GM11168 (cell line): ENCODE results near the gene FAM117A.
"Not testable (repeated sequence)": the region's sequence is repeated elsewhere in the genome, so short reads cannot be mapped to it uniquely, and the experiment has no call there.

Experiments used
- in situ Hi-C: fragments of 300-500 bp; cut with MboI; formaldehyde crosslinking; loops from one replicate; pipeline ENCODE4 v1.12.0; 2022; ENCODE audit warnings: low sequenced_read_pairs; ENCODE audit not compliant: unreplicated experiment

The FAM117A gene

DNA sequence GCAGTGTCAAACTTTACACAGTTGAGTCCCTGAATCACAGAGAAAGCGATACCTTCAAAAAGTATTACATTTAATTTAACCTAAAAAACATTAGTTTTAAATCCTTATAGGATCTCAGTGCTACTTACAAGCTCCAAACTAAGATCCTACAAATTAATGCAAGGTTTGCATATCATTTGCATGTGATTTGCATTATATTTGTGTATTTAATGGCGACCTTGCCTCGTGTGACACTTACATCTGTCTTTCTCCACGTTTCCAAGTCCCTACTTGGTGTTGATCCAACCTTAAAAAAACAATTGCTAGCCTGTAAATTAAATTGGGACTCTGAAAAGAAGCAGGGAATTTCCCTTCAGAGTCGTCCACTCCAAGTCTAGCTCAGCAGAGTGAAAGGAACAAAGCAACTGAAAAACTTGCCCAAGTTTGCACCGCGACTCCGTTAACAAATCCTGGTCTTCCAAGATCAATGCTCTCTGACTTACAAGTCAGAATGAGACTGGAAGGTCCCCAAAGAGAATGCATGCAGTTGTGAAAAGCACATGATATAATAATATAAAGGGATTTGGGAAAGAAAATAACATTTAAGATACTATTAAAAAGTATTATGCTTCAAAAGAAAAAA lies 739 bp upstream of the FAM117A start:
- in situ Hi-C loops: no loop called here

DNA sequence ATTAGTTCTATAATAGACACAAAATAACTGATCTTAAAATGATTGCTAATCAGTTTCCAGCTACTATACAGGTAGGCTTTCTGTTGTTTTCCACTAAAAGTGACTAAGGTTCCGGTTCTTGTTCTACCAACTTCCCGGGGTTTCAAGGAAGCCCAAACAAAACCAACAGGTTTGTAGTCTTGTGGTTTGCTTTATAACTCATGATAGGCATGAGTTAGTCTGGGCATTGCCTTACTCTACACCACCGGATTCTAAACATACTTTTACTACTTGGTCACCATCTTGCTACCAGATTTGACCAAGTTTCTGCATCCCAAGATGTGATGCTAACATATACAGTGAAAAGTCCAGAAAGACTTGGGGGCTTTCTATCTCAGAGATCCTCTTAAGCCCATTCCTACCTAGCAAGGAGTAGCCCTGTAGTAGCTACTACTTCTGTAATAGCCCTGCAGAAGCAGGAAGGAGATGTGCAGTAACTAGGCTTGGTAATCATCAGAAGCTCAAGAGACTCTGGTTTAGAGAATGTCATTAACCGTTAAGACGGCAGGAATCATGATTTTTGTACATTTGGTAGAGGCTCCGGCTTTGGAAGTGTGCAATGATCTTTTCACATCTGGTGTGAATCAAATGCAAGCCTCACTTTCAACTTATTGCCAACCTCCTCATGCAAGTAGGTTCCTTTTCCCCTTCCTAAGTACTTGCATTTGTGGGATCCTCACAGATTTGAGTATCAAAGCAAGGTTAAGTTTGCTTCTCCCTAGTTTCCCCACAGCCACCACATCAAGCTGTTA lies 1.6 kb downstream of the FAM117A start:
- in situ Hi-C loops: no loop called here

DNA sequence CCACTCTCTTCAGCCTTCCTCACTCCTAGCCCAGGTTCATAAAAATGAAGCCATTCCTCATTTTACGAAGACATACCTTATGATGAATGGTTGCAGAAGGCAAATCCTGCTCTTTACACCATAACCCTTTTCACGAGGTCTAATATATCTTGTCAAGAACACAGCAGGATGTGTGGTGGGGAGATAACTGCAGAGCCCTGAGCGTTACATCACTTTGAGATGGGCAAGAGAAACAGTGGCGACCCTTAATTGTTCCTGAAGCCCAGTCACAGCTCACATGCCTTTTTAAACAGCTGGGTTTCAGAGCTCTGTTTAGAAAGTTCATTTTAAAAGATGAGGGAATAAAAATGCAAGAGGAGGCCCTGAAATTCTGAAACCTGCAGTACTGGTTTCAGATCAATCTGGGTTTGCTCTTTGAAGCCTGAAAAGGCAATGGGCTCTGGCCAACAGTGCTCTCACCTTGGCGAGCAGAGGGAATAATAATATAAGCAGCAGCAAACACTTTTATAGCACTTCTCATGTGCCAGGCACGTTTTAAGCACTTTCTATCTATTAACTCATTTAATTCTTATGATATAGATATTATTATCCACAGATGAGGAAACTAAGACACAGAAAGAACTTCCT lies 2.9 kb downstream of the FAM117A start:
- in situ Hi-C loops: no loop called here

DNA sequence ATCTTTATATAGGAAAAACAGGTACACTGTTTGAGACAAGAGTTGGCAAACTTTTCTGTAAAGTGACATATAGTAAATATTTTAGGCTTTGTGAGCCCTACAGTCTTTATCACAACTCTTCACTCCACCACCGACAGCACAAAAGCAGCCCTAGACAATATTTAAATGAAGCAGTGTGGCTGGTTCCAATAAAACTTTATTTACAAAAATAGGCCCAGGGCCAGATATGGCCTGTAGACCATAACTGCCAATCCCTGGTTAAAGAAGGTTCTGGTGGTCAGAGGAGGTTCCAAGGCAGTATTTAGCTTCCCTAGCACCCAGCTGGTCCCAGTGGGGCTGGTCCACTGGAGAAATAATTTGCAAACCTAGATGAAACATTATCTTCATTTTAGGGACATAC lies 3.6 kb downstream of the FAM117A start:
- in situ Hi-C loops: no loop called here

DNA sequence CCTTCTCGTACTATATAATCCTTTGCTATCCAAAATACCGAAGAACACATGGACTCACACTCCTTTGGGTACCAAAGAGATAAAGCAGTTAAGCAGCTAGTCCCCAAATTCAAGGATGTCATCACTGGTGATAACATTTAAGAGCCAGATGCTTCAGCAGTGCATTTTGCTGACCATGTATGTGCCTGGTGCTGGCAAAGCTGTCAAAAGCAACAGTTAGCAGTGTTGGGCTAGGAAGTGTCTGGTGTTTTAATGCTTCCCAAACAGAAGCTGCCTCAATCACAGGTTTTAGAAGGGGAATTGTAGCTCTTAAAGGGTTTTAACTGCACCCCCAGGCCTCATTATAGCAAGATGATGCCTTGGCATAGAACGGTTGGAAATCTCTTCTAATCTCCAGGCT lies 4.7 kb downstream of the FAM117A start:
- in situ Hi-C loops: no loop called here

DNA sequence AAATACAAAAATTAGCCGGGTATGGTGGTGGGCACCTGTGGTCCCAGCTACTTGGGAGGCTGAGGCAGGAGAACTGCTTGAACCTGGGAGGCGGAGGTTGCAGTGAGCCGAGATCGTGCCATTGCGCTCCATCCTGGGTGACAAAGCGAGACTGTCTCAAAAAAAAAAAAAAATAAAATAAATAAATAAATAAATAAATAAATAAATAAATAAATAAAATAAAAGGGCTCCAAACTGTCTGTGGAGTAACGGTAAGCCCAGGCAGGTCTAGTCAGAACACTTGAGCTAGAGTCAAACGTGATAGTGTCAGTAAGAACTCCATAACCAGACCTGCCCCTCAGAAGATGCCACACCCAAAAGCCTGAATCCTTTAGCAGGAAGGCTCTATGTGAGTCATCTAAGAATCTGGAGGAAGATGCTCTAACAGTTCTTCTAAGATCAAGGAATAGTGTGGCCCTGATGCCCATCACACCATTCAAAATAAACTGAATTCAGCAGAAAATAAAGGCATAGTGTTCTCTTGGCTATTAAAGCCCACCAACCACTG lies 5.4 kb downstream of the FAM117A start:
- in situ Hi-C loops: not testable (repeated sequence)

DNA sequence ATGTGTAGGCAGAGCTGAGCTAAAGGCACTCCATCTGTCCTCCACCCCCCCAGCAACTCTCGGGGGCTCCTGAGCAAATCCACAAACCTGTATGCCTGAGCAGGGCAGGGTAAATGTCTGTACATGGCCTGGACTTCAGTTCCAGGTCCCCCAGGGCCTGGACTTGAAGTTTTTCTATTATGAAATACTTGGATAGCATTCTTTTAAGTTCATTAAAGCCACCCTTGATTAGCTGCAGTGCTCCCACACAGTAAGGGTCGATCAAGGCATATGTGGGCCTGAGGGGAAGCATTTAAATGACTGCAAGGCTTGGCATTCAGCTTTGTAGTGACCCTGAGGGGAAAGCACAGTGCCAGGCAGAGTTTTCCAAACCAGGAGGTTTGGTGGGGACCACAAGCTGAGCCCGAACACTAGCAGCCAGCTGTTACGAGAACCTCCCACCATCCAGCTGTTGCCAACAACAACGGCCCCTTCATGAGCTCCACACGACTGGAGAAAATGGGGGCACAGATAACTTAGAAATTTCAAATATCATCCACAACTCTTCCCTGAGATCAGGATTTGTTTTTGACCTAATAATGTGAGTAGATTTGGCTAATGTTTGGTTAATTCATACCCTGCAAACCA lies 6.7 kb downstream of the FAM117A start:
- in situ Hi-C loops: no loop called here

DNA sequence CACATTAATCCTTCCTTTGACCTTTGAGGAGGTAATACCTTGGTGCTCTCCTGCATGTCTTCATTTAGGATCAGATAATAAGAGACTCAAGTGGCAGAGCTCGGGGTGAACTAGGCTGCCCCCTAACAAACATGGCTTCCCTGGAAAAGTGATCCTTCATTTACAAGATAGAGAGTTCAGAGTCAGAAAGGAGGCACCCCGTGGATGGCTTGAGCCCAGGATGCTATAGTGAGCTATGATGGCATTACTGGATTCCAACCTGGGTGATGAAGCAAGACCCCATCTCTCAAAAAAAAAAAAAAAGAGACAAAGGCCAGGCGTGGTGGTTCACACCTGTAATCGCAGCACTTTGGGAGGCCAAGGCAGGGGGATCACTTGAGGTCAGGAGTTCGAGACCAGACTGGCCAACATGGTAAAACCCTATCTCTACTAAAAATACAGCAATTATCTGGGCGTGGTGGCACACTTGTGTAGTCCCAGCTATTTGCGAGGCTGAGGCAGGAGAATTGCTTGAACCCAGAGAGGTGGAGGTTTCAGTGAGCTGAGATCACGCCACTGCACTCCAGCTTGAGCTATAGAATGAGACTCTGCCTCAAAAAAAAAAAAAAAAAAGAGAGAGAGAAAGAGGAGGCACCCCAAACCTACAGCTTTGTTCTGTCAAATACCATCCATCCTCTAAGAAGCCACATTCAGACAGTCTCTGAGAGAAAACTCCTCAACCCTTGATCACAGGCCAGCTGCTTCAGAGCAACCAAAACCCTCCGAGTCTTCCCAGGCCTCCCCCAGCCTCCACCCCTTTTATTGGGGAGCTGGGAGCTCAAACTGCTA lies 7.4 kb downstream of the FAM117A start:
- in situ Hi-C loops: no loop called here

DNA sequence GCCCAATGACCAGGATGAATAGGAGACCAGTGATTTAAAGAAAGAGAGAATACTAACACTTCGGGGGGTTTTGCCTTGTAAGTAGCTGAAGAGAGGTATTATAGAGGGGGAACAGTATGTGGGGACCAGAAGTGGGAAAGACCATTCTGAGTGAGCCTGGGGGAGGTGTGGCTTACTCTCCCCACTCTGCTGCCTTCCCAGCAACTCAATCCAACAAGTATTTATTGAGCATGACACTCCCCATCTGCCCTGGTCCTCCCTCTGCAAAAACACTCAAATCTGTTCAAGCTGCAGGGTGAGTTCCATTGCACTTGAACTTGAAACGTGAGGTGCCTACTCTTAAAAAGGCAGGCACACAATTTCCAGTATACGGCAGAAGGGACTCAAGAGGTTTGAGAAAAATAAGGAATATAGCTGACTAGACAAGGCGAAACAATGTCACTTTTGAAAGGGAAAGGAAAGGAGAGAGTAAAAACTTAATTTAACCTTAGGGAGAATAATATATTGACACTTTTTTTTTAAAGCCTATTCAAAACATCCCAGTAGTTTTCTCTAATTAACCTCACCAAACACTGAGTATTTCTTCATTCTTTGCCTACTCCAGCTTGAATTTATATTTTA lies 8.2 kb downstream of the FAM117A start:
- in situ Hi-C loops: no loop called here

DNA sequence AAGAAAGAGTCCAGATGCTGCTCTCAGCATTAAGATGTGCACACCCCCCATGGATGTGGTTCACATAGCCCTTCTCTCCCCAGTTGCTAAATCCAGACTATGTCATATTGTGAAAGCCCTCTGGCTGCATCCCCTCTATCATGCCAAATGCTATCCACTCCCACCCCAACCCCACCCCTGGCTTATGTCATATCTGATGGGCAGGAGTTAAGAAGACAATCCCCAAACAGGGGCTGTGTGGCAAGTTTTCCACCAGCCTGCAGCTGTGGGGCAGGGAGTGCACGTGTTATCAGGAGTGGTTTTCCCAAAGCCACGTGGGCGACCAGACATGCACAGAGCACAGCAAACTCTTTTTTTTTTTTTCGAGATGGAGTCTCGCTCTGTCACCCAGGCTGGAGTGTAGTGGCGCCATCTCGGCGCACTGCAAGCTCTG lies 10.0 kb downstream of the FAM117A start:
- in situ Hi-C loops: no loop called here

DNA sequence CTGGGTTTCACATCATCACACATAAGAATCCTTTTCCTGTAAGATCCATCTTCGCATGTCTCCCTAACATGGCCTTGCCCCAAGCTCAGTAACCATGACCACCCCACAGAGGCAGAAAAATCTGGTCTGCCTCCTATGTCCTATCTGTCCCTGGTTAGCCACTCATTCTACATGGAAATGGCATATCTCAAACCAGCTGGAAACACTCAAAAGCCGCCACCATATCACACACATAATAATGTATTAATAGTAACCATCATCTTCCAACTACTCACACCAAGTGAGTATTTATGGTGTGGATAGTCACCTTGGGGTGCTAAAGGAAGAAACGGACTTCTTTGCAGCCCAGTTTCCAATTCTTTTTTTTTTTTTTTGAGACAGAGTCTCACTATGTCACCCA lies 11.4 kb downstream of the FAM117A start:
- in situ Hi-C loops: no loop called here

DNA sequence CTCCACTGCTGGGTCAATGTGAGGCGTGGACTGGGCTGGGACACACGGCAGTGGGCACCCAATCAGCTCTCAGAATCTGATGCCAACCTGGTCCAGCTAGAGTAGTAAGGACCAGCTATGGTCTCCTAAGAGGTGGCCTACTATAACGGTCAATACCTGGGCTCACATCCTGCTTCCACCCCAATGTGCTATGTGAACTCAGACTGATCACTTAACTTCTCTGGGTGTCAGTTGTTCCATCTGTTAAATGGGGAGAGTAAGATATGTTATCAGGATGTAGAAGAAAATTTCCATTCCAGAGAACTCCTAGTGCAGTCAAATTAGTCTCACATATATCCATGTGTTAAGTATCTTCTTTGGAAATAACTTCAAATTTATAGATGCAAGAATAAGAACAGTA lies 14.2 kb downstream of the FAM117A start:
- in situ Hi-C loops: no loop called here

DNA sequence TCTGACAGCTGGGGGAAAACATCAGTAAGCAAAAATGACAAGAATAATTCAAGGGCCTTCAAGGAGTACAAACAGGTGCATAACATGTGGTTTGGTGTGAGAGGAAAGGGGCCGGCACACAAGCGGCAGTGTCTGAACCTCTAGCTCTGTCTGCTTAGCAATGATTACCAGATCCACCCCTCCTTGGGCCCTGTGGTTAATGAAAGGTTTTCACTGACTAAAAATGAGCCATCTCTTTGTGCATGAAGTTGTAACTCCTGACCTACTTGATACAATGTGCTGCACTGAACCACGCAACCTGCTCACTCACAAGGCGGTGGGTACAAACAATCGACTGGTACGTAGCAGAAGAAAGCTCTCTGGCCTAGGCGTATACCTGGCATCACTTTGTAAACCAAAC lies 15.1 kb downstream of the FAM117A start:
- in situ Hi-C loops: no loop called here

DNA sequence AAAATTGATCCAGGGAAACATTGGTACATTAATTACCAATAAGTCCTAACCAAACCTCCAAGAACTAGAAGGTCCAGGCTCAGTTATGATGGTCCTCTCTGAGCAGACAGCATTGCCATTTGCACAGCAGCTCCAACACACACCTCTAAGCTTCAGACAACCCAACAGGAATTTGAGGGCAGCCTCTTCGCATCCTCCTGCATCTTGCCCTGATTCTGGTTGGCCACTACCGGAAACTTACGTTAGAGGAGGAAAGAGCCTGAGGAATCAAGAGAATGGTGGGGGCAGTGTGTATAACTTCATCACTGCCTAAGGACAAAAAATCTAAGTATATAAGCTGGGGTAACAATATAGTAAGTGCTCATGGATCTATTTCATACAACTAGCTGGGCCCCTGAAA lies 15.7 kb downstream of the FAM117A start:
- in situ Hi-C loops: no loop called here

DNA sequence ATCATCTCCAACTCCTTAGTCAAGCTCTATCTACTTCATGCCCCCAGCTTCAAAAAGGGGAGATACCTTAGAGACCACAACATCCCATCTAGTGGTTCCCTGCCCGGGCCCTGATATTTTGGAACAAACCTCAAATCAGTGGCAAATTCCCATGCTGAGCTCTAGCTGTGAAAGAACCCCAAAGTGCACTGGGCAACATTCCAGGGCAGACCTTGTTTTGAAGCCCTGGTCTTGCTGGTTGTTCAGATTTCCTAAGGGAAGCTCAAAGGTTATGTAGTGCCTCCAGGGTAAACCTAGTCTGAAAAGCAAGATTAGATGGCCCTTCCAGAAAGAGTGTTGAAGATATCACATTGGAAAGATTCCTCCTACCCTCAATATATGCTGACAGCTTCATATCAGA lies 16.3 kb downstream of the FAM117A start:
- in situ Hi-C loops: no loop called here

DNA sequence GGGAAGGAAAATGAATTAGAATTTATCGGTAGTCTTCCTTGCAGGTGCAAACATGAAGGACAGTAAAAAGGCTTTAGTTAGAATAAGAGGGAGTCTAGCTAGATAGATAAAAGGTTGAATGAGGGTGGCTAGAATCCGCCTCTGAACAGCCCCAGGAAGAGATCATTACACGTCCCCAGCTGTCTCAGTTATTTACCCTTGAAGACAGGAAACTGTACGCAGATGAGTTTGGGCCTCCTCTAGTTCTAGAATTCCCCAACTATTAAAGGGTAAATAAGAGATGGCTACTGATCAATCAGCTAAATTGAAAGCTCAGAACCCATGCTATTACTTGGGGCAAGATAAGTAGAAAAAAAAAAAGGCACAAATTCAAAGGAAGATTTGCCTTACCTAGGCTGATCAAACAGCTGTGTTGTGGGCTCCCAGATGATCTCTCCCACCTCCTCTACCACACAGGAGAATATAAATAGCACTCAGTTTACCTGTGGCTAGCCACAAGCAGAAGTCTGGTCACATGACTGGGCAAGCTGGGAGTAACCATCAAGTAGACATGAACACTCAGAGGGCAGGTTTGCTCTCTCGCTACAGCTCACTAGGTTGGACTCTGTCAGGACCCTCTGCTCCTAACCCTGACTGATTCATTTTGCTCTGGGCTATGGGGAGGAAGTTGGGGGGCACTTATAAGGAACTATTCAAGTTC lies 17.0 kb downstream of the FAM117A start:
- in situ Hi-C loops: no loop called here

DNA sequence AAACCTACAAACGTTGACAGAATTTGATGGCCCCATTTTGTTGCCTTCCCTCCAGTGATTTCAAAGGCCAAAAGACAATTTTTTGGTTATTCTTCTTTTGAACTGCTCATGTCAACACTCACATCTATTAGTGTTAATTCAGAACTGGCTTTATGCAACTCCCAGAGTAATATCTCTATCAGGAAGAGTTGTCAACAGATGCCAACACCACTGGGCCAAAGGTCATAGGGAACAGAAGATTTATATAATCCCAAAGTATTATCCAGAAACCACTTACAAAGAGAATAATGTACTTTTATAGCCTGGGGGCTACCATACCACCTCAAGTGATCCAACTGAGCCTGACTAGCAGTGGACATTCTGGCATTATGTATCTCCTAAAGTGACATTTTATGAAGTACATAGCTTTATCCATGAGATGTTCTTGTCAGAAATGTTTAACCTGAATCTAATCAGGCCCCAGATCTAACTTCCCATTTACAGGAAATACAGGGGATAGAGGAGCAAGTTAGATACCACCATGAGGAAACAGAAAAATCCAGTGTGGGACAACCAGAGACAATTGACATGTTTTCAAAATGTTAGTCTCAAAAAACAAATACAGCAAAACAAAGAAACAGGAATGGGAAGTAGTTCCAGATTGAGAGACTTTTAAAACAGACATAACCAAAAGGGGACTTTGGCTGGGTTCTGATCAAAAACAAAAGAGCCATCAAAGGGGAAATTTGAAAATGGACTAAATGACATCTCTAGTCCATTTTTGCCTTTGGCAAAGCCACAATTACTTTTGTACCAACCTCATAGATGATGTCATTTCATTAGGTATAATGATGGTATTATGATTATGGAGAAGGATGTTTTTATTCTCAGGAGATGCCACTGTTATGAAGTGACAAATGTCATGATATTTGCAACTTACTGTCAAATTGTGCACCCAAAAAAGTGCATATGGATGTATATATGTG lies 18.5 kb downstream of the FAM117A start:
- in situ Hi-C loops: no loop called here

DNA sequence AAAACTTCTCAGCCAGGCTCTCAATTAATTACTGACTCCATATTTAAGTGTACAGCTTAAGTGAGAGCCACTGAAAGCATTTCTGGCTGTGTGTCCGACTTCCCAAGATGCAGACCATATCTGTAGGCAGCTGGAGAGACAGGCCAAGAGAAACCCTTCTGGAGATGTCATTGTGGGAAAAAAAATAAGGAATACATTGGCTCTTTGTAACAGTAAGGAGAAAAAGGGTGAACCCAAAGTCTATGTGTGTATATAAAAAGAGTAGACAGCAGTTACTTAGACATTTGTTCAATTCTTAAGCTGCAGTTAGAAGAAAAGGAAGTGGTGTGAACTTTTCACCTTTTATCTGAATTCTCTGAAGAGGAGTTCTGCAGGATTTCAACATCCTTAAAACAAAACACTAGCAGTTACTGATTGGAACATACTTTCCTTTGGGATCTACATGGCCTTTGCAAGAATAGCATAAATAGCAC lies 21.7 kb downstream of the FAM117A start:
- in situ Hi-C loops: no loop called here
